ENCODE data around the gene TRIM66.

Gene TRIM66

DNA sequence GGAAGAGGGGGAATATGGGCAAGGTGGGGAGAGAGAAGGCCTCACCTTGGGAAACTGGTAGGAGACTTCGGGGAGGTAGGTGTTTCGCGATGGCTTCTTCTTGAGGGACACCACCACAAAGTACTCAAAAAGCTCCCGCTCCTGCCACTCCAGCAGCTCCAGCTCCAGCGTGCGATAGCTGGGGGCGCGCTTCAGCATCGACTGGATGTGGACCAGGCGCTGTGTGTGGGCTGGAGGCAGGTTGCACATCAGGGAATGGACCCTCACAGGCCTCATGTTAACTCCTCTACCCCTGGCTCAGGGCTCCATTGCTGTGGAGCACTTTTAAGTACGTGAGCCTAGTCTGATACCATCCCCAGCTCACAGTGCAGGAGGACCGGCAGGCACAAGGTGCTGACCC, 30.0 kb upstream of the TRIM66 start:
- no peaks in the 10 kb centered on the region for H3K27me3 ChIP-seq (replicated peaks; ENCODE audit: control insufficient read depth, insufficient read depth, low read length)
- H3K9ac ChIP-seq (ENCODE audit: low read length): no peak overlapping the region
- no peak for DNase-seq (ENCODE audit: low read depth)
- H3K4me3 ChIP-seq (ENCODE audit: low read length): no peak overlapping the region
- peaks cover 35% of the 10 kb centered on the region for H3K36me3 ChIP-seq (ENCODE audit: control insufficient read depth, insufficient read depth, low read length, severe bottlenecking)
- peaks cover 60% of the 10 kb centered on the region for H3K4me1 ChIP-seq (ENCODE audit: control insufficient read depth, insufficient read depth, low read length)
- H3K9me3 ChIP-seq (ENCODE audit: control insufficient read depth, low read length): no peaks in the 10 kb centered on the region

DNA sequence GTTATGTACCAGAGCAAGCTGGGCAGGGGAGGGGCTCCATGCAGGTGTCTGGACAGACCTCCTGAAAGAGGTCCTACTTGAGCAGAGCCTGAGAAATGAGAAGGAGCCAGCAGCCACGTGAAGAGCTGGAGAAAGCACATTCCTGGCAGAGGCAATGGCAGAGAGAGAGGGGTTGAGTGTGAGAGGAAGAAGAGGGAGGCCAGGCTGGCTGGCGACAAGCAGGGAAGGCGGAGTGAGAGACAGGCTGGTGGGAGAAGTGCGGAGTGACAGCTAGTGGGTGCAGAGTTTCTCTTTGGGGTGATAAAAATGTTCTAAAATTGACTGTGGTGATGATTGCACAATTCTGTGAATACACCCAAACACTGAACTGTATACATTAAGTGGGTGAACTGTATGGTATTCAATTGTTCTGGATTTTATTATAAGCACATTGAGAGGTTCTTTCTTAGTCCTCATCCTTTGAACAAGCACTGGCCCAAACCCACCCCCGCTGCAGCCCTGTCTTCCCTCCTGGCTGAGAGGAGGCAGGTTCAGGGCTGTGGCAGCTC, 29.5 kb upstream of the TRIM66 start:
- peaks cover 60% of the 10 kb centered on the region for H3K4me1 ChIP-seq (ENCODE audit: control insufficient read depth, insufficient read depth, low read length)
- H3K4me3 ChIP-seq (ENCODE audit: low read length): no peak overlapping the region
- H3K27me3 ChIP-seq (replicated peaks; ENCODE audit: control insufficient read depth, insufficient read depth, low read length): no peaks in the 10 kb centered on the region
- no peak for DNase-seq (ENCODE audit: low read depth)
- peaks cover 35% of the 10 kb centered on the region for H3K36me3 ChIP-seq (ENCODE audit: control insufficient read depth, insufficient read depth, low read length, severe bottlenecking)
- no peaks in the 10 kb centered on the region for H3K9me3 ChIP-seq (ENCODE audit: control insufficient read depth, low read length)
- no peak overlapping the region for H3K9ac ChIP-seq (ENCODE audit: low read length)

DNA sequence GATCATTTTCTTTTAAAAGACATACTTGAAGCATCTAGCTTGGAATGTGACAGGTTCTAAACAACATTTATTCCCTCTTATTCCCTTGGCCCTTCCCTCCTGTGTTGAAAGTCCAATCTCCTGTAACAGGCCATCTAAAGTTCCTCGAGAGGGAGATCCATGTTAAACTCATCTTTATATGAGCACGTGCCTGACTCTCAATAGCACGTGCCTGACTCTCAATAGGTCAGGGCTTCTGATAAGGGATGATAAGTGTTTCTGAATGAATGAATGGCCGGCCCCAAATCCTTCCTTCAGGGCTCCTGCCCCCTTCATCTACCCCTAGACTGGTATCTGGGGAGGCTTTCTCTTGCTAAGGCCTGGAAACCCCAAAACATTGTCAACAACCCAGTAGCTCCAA, 27.3 kb upstream of the TRIM66 start:
- peaks cover 7% of the 10 kb centered on the region for H3K9me3 ChIP-seq (ENCODE audit: control insufficient read depth, low read length)
- H3K36me3 ChIP-seq (ENCODE audit: control insufficient read depth, insufficient read depth, low read length, severe bottlenecking): peaks cover 49% of the 10 kb centered on the region
- peak overlapping the region; percentile 49 for H3K9ac ChIP-seq (ENCODE audit: low read length)
- no peaks in the 10 kb centered on the region for H3K27me3 ChIP-seq (replicated peaks; ENCODE audit: control insufficient read depth, insufficient read depth, low read length)
- DNase-seq (ENCODE audit: low read depth): no peak
- no peak overlapping the region for H3K4me3 ChIP-seq (ENCODE audit: low read length)
- H3K4me1 ChIP-seq (ENCODE audit: control insufficient read depth, insufficient read depth, low read length): peaks cover 44% of the 10 kb centered on the region

DNA sequence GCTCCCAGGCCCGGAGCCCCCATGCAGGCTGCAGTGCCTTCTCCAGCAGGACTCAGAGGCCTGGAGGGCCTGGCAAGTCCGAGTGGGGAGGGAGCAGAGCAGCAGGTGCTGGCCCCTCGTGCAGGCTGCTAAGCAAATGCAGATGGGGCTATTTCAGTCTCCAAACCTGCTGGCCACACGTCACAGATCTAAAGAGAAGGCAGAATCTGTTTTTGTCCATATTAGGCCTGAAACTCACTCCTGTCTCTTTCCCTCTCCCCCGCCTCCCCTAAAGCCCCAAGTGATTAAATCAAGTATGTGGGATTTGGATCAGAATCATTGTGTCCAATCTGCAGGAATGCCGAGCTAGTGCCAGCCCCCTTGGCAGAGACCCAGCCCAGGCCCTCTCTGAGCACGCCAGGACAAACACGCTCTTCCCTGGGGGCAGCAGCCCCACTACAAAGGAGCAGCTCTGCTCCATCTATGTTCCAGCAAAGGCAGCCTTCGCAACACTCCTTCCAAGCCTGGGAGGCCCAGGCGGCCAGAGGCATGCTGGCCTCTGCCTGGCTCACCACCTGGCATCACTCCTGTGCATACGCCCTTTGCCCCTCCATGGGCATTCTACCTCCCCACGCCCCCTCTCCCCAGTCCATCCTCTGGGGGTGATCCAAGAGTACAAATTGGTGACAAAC, 26.7 kb upstream of the TRIM66 start:
- peaks cover 38% of the 10 kb centered on the region for H3K4me1 ChIP-seq (ENCODE audit: control insufficient read depth, insufficient read depth, low read length)
- H3K9ac ChIP-seq (ENCODE audit: low read length): peak overlapping the region; percentile 77
- no peaks in the 10 kb centered on the region for H3K27me3 ChIP-seq (replicated peaks; ENCODE audit: control insufficient read depth, insufficient read depth, low read length)
- DNase-seq (ENCODE audit: low read depth): peak; percentile 97
- no peak overlapping the region for H3K4me3 ChIP-seq (ENCODE audit: low read length)
- peaks cover 7% of the 10 kb centered on the region for H3K9me3 ChIP-seq (ENCODE audit: control insufficient read depth, low read length)
- peaks cover 52% of the 10 kb centered on the region for H3K36me3 ChIP-seq (ENCODE audit: control insufficient read depth, insufficient read depth, low read length, severe bottlenecking)

DNA sequence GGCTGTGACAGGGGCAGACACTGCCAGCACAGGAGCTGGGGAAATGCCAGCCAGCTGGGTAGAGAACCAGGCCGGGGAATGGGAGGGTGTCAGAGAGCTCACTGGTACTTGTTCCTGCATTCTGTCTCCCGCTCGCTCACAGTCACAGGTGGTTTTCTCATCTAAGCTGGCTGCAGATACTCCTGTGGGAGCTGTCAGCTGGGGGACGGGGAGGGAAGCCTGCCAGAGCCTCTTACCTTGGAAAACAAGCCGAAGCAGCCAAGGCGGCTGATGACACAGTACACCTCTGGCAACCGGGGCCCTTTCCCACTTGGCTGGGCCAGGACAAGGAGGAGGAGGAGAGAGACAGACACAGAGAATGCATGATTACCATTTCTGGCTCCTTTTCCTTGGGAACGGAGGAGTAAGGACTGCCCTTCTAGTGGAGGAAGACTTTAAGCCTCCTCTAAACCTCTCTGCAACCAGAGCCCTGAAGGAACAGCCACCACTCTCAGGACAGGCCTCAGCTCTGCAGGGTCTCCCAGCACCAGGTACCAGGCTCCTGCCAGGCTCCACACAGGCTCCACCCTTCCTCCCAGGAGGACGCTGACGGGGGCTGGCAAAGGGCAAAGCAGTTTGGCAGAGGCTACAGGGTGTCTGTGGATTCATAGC, 25.2 kb upstream of the TRIM66 start:
- peak overlapping the region; percentile 77 for H3K9ac ChIP-seq (ENCODE audit: low read length)
- no peak overlapping the region for H3K4me3 ChIP-seq (ENCODE audit: low read length)
- H3K27me3 ChIP-seq (replicated peaks; ENCODE audit: control insufficient read depth, insufficient read depth, low read length): no peaks in the 10 kb centered on the region
- peaks cover 38% of the 10 kb centered on the region for H3K4me1 ChIP-seq (ENCODE audit: control insufficient read depth, insufficient read depth, low read length)
- peaks cover 7% of the 10 kb centered on the region for H3K9me3 ChIP-seq (ENCODE audit: control insufficient read depth, low read length)
- H3K36me3 ChIP-seq (ENCODE audit: control insufficient read depth, insufficient read depth, low read length, severe bottlenecking): peaks cover 56% of the 10 kb centered on the region
- DNase-seq (ENCODE audit: low read depth): no peak

DNA sequence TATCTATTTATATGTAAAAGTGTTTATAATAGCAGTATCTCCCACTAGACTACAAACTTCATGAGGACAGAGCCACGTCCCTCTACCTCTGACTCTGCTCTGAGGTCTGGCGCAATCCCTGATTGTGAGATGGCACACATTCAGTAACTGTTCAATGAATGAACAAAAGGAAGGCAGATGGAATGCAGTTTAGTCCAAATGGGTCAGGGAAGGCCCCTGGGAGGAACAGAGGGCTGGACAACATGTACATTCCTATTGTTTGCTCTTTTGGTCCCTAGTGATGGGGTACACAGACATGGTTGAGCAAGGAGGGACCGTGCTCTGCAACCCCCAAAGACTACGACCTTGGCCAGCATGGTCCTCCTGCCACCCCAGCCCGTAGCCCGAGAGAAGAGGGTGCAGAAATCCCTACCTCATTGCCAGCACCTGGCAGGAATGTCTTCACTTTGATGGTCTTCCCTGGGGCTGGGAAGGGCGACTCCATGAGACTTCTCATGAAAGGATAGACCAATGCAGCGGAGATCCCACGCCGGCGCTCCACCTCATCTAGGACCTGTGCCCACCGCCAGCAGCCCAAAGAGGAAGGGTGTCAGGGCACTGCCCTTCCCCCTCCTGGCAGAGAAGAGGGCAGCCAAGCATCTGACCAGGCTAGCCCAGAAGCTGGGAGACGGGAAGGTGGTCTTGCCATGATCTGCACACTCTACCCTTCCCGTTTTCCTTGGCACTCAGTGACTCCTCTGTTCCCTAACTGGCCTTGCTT, 24.4 kb upstream of the TRIM66 start:
- Histone ChIP-seq H3K4me1 (ENCODE audit: control insufficient read depth, insufficient read depth, low read length) (peaks cover 38% of the 10 kb centered on the region), H3K9ac (ENCODE audit: low read length) (peak overlapping the region; percentile 77), H3K4me3 (ENCODE audit: low read length) (peak overlapping the region; percentile 11), H3K36me3 (ENCODE audit: control insufficient read depth, insufficient read depth, low read length, severe bottlenecking) (peaks cover 57% of the 10 kb centered on the region), H3K9me3 (ENCODE audit: control insufficient read depth, low read length) (peaks cover 7% of the 10 kb centered on the region), H3K27me3 (replicated peaks; ENCODE audit: control insufficient read depth, insufficient read depth, low read length) (no peaks in the 10 kb centered on the region)
- DNase-seq (ENCODE audit: low read depth): no peak

DNA sequence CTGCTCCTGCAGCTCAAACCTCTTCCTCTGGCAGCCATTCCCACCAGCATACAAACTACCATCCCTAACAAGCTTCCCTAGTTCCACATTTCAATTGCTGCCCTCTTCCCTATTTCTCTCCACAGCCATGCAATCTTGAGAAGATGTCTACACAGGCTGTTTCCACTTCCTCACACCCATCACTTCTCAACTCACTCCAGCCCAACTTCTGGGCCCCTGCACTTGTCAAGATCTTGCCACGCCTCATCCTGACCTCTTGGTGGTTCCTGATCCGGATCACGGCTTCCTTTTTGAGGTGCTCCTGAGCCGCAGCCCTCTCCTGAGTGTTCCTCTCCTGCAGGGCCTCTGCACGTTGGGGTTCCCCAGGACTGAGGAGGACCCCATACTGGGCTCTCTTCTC, 22.7 kb upstream of the TRIM66 start:
- Histone ChIP-seq H3K4me3 (ENCODE audit: low read length) (no peak overlapping the region), H3K36me3 (ENCODE audit: control insufficient read depth, insufficient read depth, low read length, severe bottlenecking) (peaks cover 54% of the 10 kb centered on the region), H3K9me3 (ENCODE audit: control insufficient read depth, low read length) (peaks cover 7% of the 10 kb centered on the region), H3K27me3 (replicated peaks; ENCODE audit: control insufficient read depth, insufficient read depth, low read length) (no peaks in the 10 kb centered on the region), H3K9ac (ENCODE audit: low read length) (no peak overlapping the region), H3K4me1 (ENCODE audit: control insufficient read depth, insufficient read depth, low read length) (peaks cover 38% of the 10 kb centered on the region)
- DNase-seq (ENCODE audit: low read depth): no peak

DNA sequence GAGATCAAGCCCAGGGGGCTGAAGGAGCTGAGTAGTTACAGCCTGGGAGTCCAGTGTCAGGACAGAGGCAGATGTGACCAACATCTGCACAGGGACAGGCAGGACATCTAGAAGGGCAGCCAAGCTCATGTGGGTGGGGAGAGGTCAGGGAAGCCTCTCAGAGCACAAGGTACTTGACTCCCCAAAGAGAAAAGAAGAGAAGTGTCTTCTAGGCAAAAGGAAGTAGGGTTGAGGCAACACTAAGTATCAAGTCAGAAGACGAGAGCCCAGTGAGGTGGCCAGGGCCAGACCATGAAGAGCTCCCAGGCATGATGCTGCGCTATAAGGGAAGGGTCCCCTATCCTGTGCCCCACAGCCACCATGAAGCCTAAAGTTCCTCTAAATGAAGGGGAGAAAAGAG, 21.7 kb upstream of the TRIM66 start:
- peaks cover 36% of the 10 kb centered on the region for H3K4me1 ChIP-seq (ENCODE audit: control insufficient read depth, insufficient read depth, low read length)
- H3K9ac ChIP-seq (ENCODE audit: low read length): no peak overlapping the region
- H3K27me3 ChIP-seq (replicated peaks; ENCODE audit: control insufficient read depth, insufficient read depth, low read length): no peaks in the 10 kb centered on the region
- peaks cover 7% of the 10 kb centered on the region for H3K9me3 ChIP-seq (ENCODE audit: control insufficient read depth, low read length)
- H3K36me3 ChIP-seq (ENCODE audit: control insufficient read depth, insufficient read depth, low read length, severe bottlenecking): peaks cover 61% of the 10 kb centered on the region
- DNase-seq (ENCODE audit: low read depth): no peak
- no peak overlapping the region for H3K4me3 ChIP-seq (ENCODE audit: low read length)

DNA sequence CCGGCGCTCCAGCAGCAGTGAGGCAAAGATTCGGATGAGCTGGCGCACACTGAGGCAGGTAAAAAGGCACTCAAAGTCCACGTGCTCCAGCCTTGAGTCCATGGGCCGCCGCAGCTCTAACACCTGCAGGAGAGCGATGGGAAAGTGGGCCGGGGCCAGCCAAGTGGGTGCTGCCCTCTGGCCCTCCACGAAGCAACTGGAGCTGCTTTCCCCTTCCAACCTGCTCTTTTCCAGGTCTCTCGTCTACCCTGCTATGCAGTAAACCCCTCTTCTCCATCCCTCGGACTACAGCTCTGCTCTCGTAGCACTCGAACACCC, 20.1 kb upstream of the TRIM66 start:
- peaks cover 20% of the 10 kb centered on the region for H3K4me1 ChIP-seq (ENCODE audit: control insufficient read depth, insufficient read depth, low read length)
- H3K4me3 ChIP-seq (ENCODE audit: low read length): no peak overlapping the region
- peaks cover 75% of the 10 kb centered on the region for H3K36me3 ChIP-seq (ENCODE audit: control insufficient read depth, insufficient read depth, low read length, severe bottlenecking)
- no peak overlapping the region for H3K9ac ChIP-seq (ENCODE audit: low read length)
- no peak for DNase-seq (ENCODE audit: low read depth)
- H3K9me3 ChIP-seq (ENCODE audit: control insufficient read depth, low read length): peaks cover 7% of the 10 kb centered on the region
- H3K27me3 ChIP-seq (replicated peaks; ENCODE audit: control insufficient read depth, insufficient read depth, low read length): no peaks in the 10 kb centered on the region

DNA sequence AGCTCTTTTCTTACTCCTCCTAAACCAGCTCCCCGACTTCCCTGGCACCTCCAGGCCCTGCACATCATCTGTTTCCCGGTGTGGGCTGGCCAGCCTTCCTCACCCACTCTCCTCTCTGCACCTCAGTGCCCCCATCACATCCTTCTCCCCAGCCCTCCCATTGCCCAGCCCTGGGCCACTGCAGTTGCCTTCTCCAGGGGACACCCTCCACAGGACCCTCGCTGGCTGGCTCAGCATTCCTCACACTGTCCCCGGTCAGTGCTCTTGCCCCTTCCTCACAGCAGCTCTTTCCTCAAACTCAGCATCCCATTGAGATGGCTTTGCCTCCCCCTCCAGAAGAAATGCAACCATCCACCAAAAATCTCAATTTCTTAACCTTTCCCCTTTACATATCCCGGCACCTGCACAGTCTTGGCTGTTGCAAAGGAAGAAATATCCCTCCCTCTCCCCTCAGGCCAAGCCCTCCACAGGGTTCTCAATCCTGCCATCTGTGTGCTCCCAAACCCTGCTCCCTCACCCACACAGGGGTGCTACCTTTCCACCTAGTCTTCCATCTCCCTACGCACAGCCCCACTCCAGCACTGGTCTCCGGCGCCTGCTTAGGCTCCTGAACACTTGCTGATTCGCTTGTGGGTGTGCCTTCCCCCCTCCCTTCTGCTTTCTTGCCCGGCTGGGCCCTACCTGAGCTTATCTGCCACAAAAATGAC, 19.6 kb upstream of the TRIM66 start:
- peaks cover 7% of the 10 kb centered on the region for H3K9me3 ChIP-seq (ENCODE audit: control insufficient read depth, low read length)
- no peak overlapping the region for H3K9ac ChIP-seq (ENCODE audit: low read length)
- H3K27me3 ChIP-seq (replicated peaks; ENCODE audit: control insufficient read depth, insufficient read depth, low read length): no peaks in the 10 kb centered on the region
- H3K36me3 ChIP-seq (ENCODE audit: control insufficient read depth, insufficient read depth, low read length, severe bottlenecking): peaks cover 77% of the 10 kb centered on the region
- DNase-seq (ENCODE audit: low read depth): no peak
- peaks cover 15% of the 10 kb centered on the region for H3K4me1 ChIP-seq (ENCODE audit: control insufficient read depth, insufficient read depth, low read length)
- H3K4me3 ChIP-seq (ENCODE audit: low read length): no peak overlapping the region

DNA sequence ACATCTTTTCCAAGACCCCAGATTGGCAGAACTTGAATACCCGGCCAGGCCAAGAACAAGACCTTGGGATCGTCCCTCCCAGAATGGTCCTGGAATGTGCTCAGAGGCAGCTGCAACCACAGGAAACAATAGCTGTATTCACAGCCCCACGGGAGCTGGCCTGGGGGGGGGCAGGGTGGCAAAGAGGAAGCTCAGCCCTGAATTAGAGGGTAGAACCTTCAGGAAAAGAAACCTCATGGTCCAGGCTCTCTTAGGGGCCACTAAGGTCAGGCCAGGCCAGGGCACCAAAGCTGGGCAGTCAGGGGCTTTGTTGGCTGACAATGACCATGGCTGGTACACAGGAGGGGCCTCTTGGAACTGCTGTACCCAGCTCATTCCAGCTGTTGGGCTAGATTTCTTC, 17.4 kb upstream of the TRIM66 start:
- Histone ChIP-seq H3K9ac (ENCODE audit: low read length) (peak overlapping the region; percentile 19), H3K9me3 (ENCODE audit: control insufficient read depth, low read length) (no peaks in the 10 kb centered on the region), H3K27me3 (replicated peaks; ENCODE audit: control insufficient read depth, insufficient read depth, low read length) (no peaks in the 10 kb centered on the region), H3K4me3 (ENCODE audit: low read length) (no peak overlapping the region), H3K36me3 (ENCODE audit: control insufficient read depth, insufficient read depth, low read length, severe bottlenecking) (peaks cover 83% of the 10 kb centered on the region), H3K4me1 (ENCODE audit: control insufficient read depth, insufficient read depth, low read length) (peaks cover 12% of the 10 kb centered on the region)
- peak; percentile 62 for DNase-seq (ENCODE audit: low read depth)
